Esophagus squamous epithelium (tissue), 5 donors: Measurements from ENCODE around the gene MOB3A. TPM values are rescaled to one million over a fixed set of nuclear protein-coding genes. Genes with fewer than 3 reads are reported as not detected.

Experiments
- DNase-seq: peaks from one replicate; lab custom pipeline; 2025; lab: John Stamatoyannopoulos, UW
- H3K27ac ChIP-seq, 4 donors: fragments of 200-600 bp; sonication (generic); one replicate each; pipeline ENCODE4 v1.5.1; 2016 to 2019; ENCODE audit warnings: mild to moderate bottlenecking in 1 of 4
- H3K27me3 ChIP-seq, 4 donors: fragments of 200-600 bp; sonication (generic); 1 replicate in 3 of 4; 2 replicates in 1 of 4; pipeline versions ENCODE4 v1.5.1 to v1.6.0; 2017 to 2021; ENCODE audit warnings: antibody characterized with exemption in 1 of 4
- H3K36me3 ChIP-seq, 3 donors: fragments of 200-600 bp; sonication (generic); one replicate each; pipeline ENCODE4 v1.5.1; 2016 to 2019
- H3K4me1 ChIP-seq, 3 donors: fragments of 200-600 bp; sonication (generic); one replicate each; pipeline ENCODE4 v1.5.1; 2017 to 2019
- H3K4me3 ChIP-seq, 4 donors: fragments of 200-600 bp; sonication (generic); 1 replicate in 3 of 4; 2 replicates in 1 of 4; pipeline ENCODE4 v1.5.1; 2016 to 2019; ENCODE audit warnings: mild to moderate bottlenecking in 2 of 4, moderate library complexity in 1 of 4
- H3K9me3 ChIP-seq, 3 donors: fragments of 200-600 bp; sonication (generic); one replicate each; pipeline ENCODE4 v1.5.1; 2016 to 2019
- POLR2A ChIP-seq, 4 donors: fragments of 450-650 bp; IDR thresholded peaks; one replicate each; pipeline ENCODE4 v1.6.1; 2017; ENCODE audit warnings: antibody characterized with exemption in 4 of 4, mild to moderate bottlenecking in 4 of 4, moderate library complexity in 3 of 4
- WGBS, 2 donors: methylation state at CpG; one replicate each; pipeline ENCODE4 v1.1.5; 2018; 5-methylcytosine and 5-hydroxymethylcytosine counted together
- intact Hi-C: fragments of 100-400 bp; cut with DNase I; formaldehyde crosslinking; loops from one replicate; pipeline ENCODE4 v1.15.0; 2022
- total RNA-seq, 4 donors: library from RNA; depleted of rRNA; stranded (reverse); fragments of >200 nt; gene quantifications; one replicate each; pipeline ENCODE4 v1.1.0, GENCODE V29; 2016
- TF ChIP-seq, protein P1 (sequence below), 6 experiments: fragments of 450-650 bp in 4 of 6; fragments of 200-600 bp in 2 of 6; sonication (generic) in 2 of 6; IDR thresholded peaks; one replicate each; pipeline ENCODE4 v1.5.1; 2016 to 2019; ENCODE audit warnings: antibody characterized with exemption in 6 of 6, mild to moderate bottlenecking in 4 of 6, moderate library complexity in 4 of 6
- donor health status: DM: yes; HTN: yes; CAD: no.

MOB3A gene
- total RNA-seq, 4 donors from 2014 or later, result 22.9 to 26.9 (median 23.6) TPM

DNA sequence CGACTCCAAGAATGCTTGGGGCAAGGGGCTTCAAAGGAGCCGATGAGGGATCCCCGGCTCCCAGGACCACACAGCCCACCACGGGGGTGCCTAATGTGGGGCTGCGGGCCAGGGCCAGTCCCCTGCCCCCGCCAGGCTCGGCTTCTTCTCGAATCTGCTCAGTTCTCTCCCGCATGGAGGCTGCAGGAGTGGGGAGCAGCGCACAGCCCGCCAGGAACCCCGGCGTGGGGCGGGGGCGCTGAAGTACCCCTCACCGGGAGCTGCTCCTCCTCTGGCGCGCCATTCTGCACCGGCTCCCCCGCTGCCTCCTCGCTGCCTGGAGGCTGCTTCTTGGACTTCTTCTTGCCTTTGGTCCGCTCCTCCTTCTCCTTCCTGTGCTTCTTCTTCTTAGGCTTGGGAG lies 15.3 kb upstream of the MOB3A start:
- H3K4me3 ChIP-seq, result no peak overlapping the region
- H3K27me3 ChIP-seq, result no peaks in the 10 kb centered on the region
- intact Hi-C loops, result no loop called here
- WGBS, 2 donors, result 81 to 94% methylated on average over 8 to 14 of the region's 22 CpGs
- H3K9me3 ChIP-seq, result no peaks in the 10 kb centered on the region
- H3K36me3 ChIP-seq, result peaks cover 81 to 100% (median 81%) of the 10 kb centered on the region in 3 donors
- TF ChIP-seq POLR2A (IDR thresholded peaks at IDR 0.05), result no peak
- TF ChIP-seq, protein P1, sequence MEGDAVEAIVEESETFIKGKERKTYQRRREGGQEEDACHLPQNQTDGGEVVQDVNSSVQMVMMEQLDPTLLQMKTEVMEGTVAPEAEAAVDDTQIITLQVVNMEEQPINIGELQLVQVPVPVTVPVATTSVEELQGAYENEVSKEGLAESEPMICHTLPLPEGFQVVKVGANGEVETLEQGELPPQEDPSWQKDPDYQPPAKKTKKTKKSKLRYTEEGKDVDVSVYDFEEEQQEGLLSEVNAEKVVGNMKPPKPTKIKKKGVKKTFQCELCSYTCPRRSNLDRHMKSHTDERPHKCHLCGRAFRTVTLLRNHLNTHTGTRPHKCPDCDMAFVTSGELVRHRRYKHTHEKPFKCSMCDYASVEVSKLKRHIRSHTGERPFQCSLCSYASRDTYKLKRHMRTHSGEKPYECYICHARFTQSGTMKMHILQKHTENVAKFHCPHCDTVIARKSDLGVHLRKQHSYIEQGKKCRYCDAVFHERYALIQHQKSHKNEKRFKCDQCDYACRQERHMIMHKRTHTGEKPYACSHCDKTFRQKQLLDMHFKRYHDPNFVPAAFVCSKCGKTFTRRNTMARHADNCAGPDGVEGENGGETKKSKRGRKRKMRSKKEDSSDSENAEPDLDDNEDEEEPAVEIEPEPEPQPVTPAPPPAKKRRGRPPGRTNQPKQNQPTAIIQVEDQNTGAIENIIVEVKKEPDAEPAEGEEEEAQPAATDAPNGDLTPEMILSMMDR (IDR thresholded peaks at IDR 0.05), result no peak
- no peak overlapping the region for H3K27ac ChIP-seq
- no peaks in the 10 kb centered on the region for H3K4me1 ChIP-seq
- no peak for DNase-seq

DNA sequence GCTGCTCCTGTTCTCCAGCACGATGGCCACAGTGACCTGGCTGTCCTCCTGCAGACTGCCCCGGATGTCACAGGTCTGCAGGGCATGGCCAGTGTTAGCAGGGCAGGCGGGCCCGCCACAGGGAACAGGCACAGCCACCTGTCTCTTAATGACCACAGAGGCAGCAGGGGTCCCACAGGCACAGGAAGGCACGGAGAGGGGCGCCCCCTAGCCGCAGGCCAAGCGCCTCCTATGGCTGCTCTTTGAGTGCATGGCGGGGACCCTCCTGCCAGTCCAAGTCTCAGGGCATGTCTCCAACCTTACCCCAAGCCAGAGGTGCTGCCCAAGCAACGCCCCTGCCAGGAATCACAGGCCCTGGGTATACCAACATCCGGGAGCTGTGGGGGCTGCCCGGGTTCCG lies 14.7 kb upstream of the MOB3A start:
- Histone ChIP-seq H3K36me3 (peaks cover 75 to 100% (median 78%) of the 10 kb centered on the region in 3 donors), H3K9me3 (peaks cover 0 to 4% (median 0%) of the 10 kb centered on the region in 3 donors), H3K27ac (no peak overlapping the region), H3K27me3 (no peaks in the 10 kb centered on the region), H3K4me3 (no peak overlapping the region), H3K4me1 (no peaks in the 10 kb centered on the region)
- no peak for TF ChIP-seq POLR2A (IDR thresholded peaks at IDR 0.05)
- TF ChIP-seq, protein P1 (IDR thresholded peaks at IDR 0.05), result no peak
- 84 to 100% methylated on average over 2 to 4 of the region's 13 CpGs for WGBS, 2 donors
- DNase-seq, result no peak
- intact Hi-C loops, result no loop called here

DNA sequence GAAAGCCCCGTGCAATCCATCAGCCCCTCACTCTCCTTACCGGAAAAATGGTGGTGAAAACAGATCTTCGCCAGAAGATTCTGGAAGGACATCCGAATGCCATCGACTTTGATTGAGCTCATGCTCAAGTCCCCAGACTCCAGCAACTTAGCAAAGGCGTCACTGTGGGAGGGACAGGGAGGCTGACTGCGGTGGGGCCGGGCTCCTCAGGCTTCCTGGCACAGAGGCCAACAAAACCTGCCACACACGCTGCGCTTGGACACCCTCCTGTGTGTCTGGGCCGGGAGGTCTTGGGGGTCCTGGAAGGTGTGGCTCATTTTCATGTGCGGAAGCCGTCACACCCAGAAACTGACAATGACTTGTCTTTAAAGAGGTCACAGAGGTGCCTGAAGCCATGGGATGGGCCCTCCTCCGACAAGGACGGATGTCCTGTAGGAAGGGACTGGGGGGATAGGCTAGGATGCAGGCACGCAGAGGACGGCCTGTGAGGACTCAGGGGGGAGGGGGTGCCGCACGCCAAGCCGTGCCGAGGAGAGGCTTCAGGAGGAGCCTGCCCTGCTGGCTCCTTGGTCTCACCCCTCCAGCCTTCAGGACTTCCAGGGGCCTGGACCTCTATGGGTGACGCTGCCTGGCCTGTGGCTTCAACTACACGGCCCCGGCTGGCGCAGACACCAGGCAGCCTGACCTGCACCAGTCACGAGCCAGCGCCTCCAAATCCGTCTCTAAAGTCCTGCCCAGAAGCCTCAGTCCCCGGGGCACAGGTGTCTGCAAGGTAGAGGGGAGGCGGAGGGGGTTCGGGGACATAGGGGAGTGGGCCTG lies 13.1 kb upstream of the MOB3A start:
- H3K4me3 ChIP-seq, result no peak overlapping the region
- peaks cover 59 to 100% (median 63%) of the 10 kb centered on the region in 3 donors for H3K36me3 ChIP-seq
- no peak overlapping the region for H3K27ac ChIP-seq
- intact Hi-C loops, result no loop called here
- H3K4me1 ChIP-seq, result no peaks in the 10 kb centered on the region
- WGBS, 2 donors, result 87% methylated on average over 8 to 16 of the region's 31 CpGs
- no peak for TF ChIP-seq POLR2A (IDR thresholded peaks at IDR 0.05)
- TF ChIP-seq, protein P1 (IDR thresholded peaks at IDR 0.05), result no peak
- no peak for DNase-seq
- H3K27me3 ChIP-seq, result no peaks in the 10 kb centered on the region
- peaks cover 0 to 15% (median 0%) of the 10 kb centered on the region in 3 donors for H3K9me3 ChIP-seq

DNA sequence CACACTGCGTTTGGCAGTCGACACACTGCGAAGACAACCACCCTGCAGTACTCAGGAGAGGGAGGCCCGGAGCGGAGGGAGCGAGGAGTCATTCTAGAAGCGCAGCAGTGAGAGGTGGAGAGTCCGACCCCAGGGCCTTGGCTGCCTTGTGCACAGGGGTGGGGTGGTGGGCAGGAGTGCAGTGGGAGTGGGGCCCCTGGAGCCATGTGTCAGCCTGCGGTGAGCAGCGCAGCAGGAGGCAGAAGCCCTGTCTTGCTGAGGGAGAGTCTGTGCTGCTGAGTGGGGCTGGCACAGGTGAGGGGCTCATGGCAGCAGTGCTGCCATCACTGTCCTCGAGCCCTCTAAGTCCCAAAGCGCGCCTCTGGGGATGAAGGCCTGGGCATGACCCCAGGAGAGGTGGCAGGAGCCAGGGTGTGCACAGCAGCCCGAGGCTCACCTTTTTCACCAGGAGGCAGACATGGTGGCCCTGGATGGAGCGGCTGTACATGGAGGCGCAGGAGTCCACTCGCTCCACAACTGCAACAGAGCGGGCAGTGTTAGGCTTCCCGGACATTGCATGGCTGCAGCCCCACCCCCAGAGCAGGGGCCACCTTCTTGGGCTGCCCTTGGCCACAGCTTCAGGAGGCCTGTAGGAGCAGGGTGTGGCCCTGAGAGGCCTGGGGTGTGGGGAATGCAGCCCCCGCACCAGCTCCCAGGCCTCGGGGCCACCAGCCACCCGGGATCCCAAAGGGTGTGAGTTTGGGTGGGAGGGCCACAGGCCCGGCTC lies 12.3 kb upstream of the MOB3A start:
- Histone ChIP-seq H3K36me3 (peaks cover 51 to 100% (median 54%) of the 10 kb centered on the region in 3 donors), H3K4me3 (no peak overlapping the region), H3K4me1 (no peaks in the 10 kb centered on the region), H3K27ac (no peak overlapping the region), H3K9me3 (peaks cover 0 to 15% (median 0%) of the 10 kb centered on the region in 3 donors), H3K27me3 (no peaks in the 10 kb centered on the region)
- no peak for DNase-seq
- intact Hi-C loops, result no loop called here
- no peak for TF ChIP-seq POLR2A (IDR thresholded peaks at IDR 0.05)
- TF ChIP-seq, protein P1 (IDR thresholded peaks at IDR 0.05), result no peak
- 96 to 97% methylated on average over 7 to 9 of the region's 23 CpGs for WGBS, 2 donors
